ENCODE measurements around the gene RGS14.

GRCh38 chr5:177354256-177354655 is 3.5 kb upstream of the RGS14 start:
- TF ChIP-seq EZH2 (IDR thresholded peaks at IDR 0.05) (no peak), EZH2phosphoT487 (IDR thresholded peaks at IDR 0.05; ENCODE audit: borderline replicate concordance) (no peak), CTCF (IDR thresholded peaks at IDR 0.05 in 2 of 3, conservative IDR thresholded peaks at IDR 0.05 in 1 of 3; ENCODE audit: borderline replicate concordance in 1 of 3, insufficient read depth in 1 of 3, low read depth in 2 of 3, low read length in 2 of 3) (no peak), CEBPB (IDR thresholded peaks at IDR 0.05; ENCODE audit: low read depth) (no peak), POLR2AphosphoS5 (IDR thresholded peaks at IDR 0.05; ENCODE audit: low read depth, low read length) (no peak), POLR2A (IDR thresholded peaks at IDR 0.05; ENCODE audit: borderline replicate concordance, extremely low read depth, insufficient read depth, insufficient read length) (no peak)

All from HCT116 (cell line).